Measurements from ENCODE around the gene RFC4. TPM values are rescaled to one million over a fixed set of nuclear protein-coding genes. Genes with fewer than 3 reads are reported as not detected.

RFC4 gene
- total and polyA plus RNA-seq, 2 of the 13 experiments (the other 11 are each of a cell fraction or from before 2014, with no cell fraction given) = 18.5 to 103 TPM

- TF ChIP-seq PCBP2 (optimal IDR thresholded peaks at IDR 0.05; ENCODE audit: low read depth, low read length, poor library complexity, severe bottlenecking) (no peak), GABPB1 (CRISPR knock-in tag; IDR thresholded peaks at IDR 0.05) (peak; percentile 31; the same call in 1 of the 2 replicates)
Measured at GRCh38 chr3:186824430-186825139, 18.3 kb upstream of the RFC4 start (continued).

GRCh38 chr3:186823386-186823785 lies 17.1 kb upstream of the RFC4 start:
- H3K9ac ChIP-seq (ENCODE audit: insufficient read depth, low read depth, low read length) = no peak overlapping the region
- no peak overlapping the region for H2AFZ ChIP-seq (ENCODE audit: low read length)
- BruUV-seq (replicated peaks) = no TSS peak
- no peak overlapping the region for H3K4me2 ChIP-seq (ENCODE audit: low read depth, low read length)
- ChIA-PET POLR2A (no interaction called here), CTCF (ENCODE audit: low intra/inter-chr PET ratio, low total read pairs) (no interaction called here)
- H4K20me1 ChIP-seq (ENCODE audit: insufficient read depth, low read length) = peaks cover 4% of the 10 kb centered on the region; the same call in 1 of the 2 replicates
- ATAC-seq (no peak), FAIRE-seq (no peak), DNase-seq (ENCODE audit: low spot score) (no peak)
- no peak overlapping the region for H3K27ac ChIP-seq (ENCODE audit: extremely low read length, insufficient read depth, low read length)
- H3K79me2 ChIP-seq (ENCODE audit: insufficient read depth, low read length) = no peaks in the 10 kb centered on the region
- intact Hi-C loops (cut with micrococcal nuclease; ENCODE audit: unreplicated experiment) = no loop called here
- H3K27me3 ChIP-seq (ENCODE audit: control insufficient read depth in 1 of 2, insufficient read depth in 2 of 2, low read length in 2 of 2) = peaks cover 0 to 25% of the 10 kb centered on the region in 2 experiments; a peak in 4 of 5 replicates
- WGBS (ENCODE audit: low lambda C conversion rate) = 38% methylated on average over 2 of the region's 2 CpGs
- H3K9me3 ChIP-seq (ENCODE audit: low read length) = no peaks in the 10 kb centered on the region
- peaks cover 53% of the 10 kb centered on the region for H3K4me1 ChIP-seq (ENCODE audit: insufficient read depth, low read length)
- in situ Hi-C loops (cut with HindIII; ENCODE audit: extremely low pct_ligation_motif_present, low pct_unique_long_range_greater_than_20kb) = loop anchor here (25.0 kb wide), 2 partner anchors 561 to 836 kb away; no protein-coding TSS in a partner anchor
- H3K36me3 ChIP-seq (replicated peaks in 1 of 2; ENCODE audit: control insufficient read depth in 1 of 2, insufficient read depth in 2 of 2, low read length in 2 of 2) = no peaks in the 10 kb centered on the region
- H3K4me3 ChIP-seq (replicated peaks in 1 of 3; ENCODE audit: insufficient read depth in 1 of 3, low read depth in 2 of 3, low read length in 3 of 3) = no peak overlapping the region
- TF ChIP-seq HMGXB3 (CRISPR knock-in tag; IDR thresholded peaks at IDR 0.05; ENCODE audit: borderline replicate concordance) (no peak), MLXIP (CRISPR knock-in tag; IDR thresholded peaks at IDR 0.05; ENCODE audit: borderline replicate concordance) (no peak), AFF4 (CRISPR knock-in tag; IDR thresholded peaks at IDR 0.05) (no peak), ZEB1 (IDR thresholded peaks at IDR 0.05; ENCODE audit: insufficient replicate concordance, low read depth) (no peak), RELA (CRISPR knock-in tag; IDR thresholded peaks at IDR 0.05) (no peak)

Measured in HepG2 (cell line).